ENCODE data around the gene ASPN.

GRCh38 chr9:92426501-92427145, 55.7 kb downstream of the ASPN start:
- TF ChIP-seq EZH2 (IDR thresholded peaks at IDR 0.05; ENCODE audit: borderline replicate concordance, insufficient read depth, low read length, poor library complexity, severe bottlenecking) (no peak), POLR2AphosphoS5 (IDR thresholded peaks at IDR 0.05) (no peak), CTCF (IDR thresholded peaks at IDR 0.05; ENCODE audit: poor library complexity, severe bottlenecking) (no peak), SMC3 (conservative IDR thresholded peaks at IDR 0.05; ENCODE audit: poor library complexity) (no peak), EP300 (conservative IDR thresholded peaks at IDR 0.05; ENCODE audit: poor library complexity, severe bottlenecking) (no peak)
- TF ChIP-seq, protein P1, sequence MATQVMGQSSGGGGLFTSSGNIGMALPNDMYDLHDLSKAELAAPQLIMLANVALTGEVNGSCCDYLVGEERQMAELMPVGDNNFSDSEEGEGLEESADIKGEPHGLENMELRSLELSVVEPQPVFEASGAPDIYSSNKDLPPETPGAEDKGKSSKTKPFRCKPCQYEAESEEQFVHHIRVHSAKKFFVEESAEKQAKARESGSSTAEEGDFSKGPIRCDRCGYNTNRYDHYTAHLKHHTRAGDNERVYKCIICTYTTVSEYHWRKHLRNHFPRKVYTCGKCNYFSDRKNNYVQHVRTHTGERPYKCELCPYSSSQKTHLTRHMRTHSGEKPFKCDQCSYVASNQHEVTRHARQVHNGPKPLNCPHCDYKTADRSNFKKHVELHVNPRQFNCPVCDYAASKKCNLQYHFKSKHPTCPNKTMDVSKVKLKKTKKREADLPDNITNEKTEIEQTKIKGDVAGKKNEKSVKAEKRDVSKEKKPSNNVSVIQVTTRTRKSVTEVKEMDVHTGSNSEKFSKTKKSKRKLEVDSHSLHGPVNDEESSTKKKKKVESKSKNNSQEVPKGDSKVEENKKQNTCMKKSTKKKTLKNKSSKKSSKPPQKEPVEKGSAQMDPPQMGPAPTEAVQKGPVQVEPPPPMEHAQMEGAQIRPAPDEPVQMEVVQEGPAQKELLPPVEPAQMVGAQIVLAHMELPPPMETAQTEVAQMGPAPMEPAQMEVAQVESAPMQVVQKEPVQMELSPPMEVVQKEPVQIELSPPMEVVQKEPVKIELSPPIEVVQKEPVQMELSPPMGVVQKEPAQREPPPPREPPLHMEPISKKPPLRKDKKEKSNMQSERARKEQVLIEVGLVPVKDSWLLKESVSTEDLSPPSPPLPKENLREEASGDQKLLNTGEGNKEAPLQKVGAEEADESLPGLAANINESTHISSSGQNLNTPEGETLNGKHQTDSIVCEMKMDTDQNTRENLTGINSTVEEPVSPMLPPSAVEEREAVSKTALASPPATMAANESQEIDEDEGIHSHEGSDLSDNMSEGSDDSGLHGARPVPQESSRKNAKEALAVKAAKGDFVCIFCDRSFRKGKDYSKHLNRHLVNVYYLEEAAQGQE (IDR thresholded peaks at IDR 0.05; ENCODE audit: borderline replicate concordance) = no peak

All from neural cell (in vitro differentiated cells).